ENCODE results near the gene BANF2. TPM values are rescaled to one million over a fixed set of nuclear protein-coding genes. Genes with fewer than 3 reads are reported as not detected.

BANF2 gene
- total and polyA plus RNA-seq, 2 of the 8 experiments (the other 6 are each of a cell fraction or from before 2014, with no cell fraction given): not detected

- FAIRE-seq: no peak
- Histone ChIP-seq H3K23me2 (ENCODE audit: low read depth, low read length) (no peaks in the 10 kb centered on the region), H3K9ac (replicated peaks in 1 of 4; ENCODE audit: extremely low read depth in 1 of 4, low read depth in 3 of 4, low read length in 3 of 4) (no peak overlapping the region), H2BK5ac (ENCODE audit: low read depth, low read length) (no peak overlapping the region), H2BK15ac (ENCODE audit: low read length) (no peak overlapping the region), H3K4me1 (replicated peaks in 1 of 4; ENCODE audit: control insufficient read depth in 3 of 4, insufficient read depth in 4 of 4, low read length in 3 of 4) (peaks cover 0 to 2% (median 0%) of the 10 kb centered on the region in 4 experiments; a peak in 2 of 7 replicates), H2BK12ac (ENCODE audit: low read depth, low read length) (no peak overlapping the region), H3K56ac (replicated peaks; ENCODE audit: insufficient read length, low read depth, low read length) (no peak overlapping the region), H3K27me3 (replicated peaks in 1 of 4; ENCODE audit: control insufficient read depth in 3 of 4, extremely low read depth in 1 of 4, insufficient read depth in 3 of 4, low read length in 3 of 4) (no peaks in the 10 kb centered on the region), H3K4me3 (ENCODE audit: extremely low read depth in 1 of 4, insufficient read depth in 2 of 4, low read depth in 3 of 4, low read length in 4 of 4) (no peak overlapping the region), H3K4me2 (ENCODE audit: insufficient read depth in 1 of 2, low read depth in 2 of 2, low read length in 2 of 2) (no peak overlapping the region), H3K14ac (ENCODE audit: insufficient read length) (no peak overlapping the region), H3K36me3 (ENCODE audit: control insufficient read depth in 2 of 4, insufficient read depth in 4 of 4, low read length in 3 of 4) (no peaks in the 10 kb centered on the region; a peak in 1 of 8 replicates), H4K20me1 (replicated peaks in 1 of 2; ENCODE audit: control insufficient read depth in 1 of 2, insufficient read depth in 2 of 2, low read length in 2 of 2) (peaks cover 6 to 17% of the 10 kb centered on the region in 2 experiments), H4K8ac (ENCODE audit: extremely low read depth, insufficient read depth, low read length) (no peak overlapping the region), H3K4ac (replicated peaks; ENCODE audit: insufficient read length, low read depth, low read length) (no peak overlapping the region), H2BK20ac (ENCODE audit: low read length) (no peak overlapping the region), H3K79me1 (ENCODE audit: low read depth, low read length) (peaks cover 16% of the 10 kb centered on the region), H4K91ac (replicated peaks; ENCODE audit: insufficient read length, low read length) (no peak overlapping the region), H3K9me3 (ENCODE audit: insufficient read depth in 2 of 2, low read depth in 1 of 2, low read length in 1 of 2) (no peaks in the 10 kb centered on the region), H3K27ac (ENCODE audit: low read depth, low read length) (no peak overlapping the region), H4K5ac (ENCODE audit: insufficient read length, low read depth, low read length) (no peak overlapping the region), H3K23ac (ENCODE audit: insufficient read length) (no peak overlapping the region), H2AK5ac (ENCODE audit: low read depth, low read length) (no peak overlapping the region), H2BK120ac (replicated peaks; ENCODE audit: low read depth, low read length) (no peak overlapping the region), H3K18ac (ENCODE audit: extremely low read depth, low read length) (no peak overlapping the region), H2AFZ (ENCODE audit: low read length) (no peak overlapping the region), H3K79me2 (ENCODE audit: control insufficient read depth in 1 of 2, insufficient read depth in 2 of 2, low read length in 2 of 2) (peaks cover 10 to 94% of the 10 kb centered on the region in 2 experiments; a peak in 3 of 4 replicates)
- 88% methylated on average over 1 of the region's 1 CpG; no CpG with 5 or more reads in 1 of the 2 experiments for WGBS, 2 experiments (ENCODE audit: extremely low coverage in 1 of 2, insufficient coverage in 1 of 2, insufficient read length in 1 of 2, insufficient replicate concordance in 2 of 2, low coverage in 1 of 2, low lambda C conversion rate in 2 of 2, missing lambda C conversion rate in 1 of 2)
- CTCF ChIA-PET (ENCODE audit: partially characterized antibody): interaction anchor here (1.0 kb wide), 1 partner anchor 18 kb away, joined by 3 read pairs; no protein-coding TSS in a partner anchor
- DNase-seq (ENCODE audit: low read depth in 1 of 2, low spot score in 2 of 2): no peak
- no peak for TF ChIP-seq SAP30 (IDR thresholded peaks at IDR 0.05; ENCODE audit: insufficient read depth, insufficient replicate concordance, low read length)
- POLR2A ChIA-PET (ENCODE audit: partially characterized antibody): no interaction called here
Observed at GRCh38 chr20:17671011-17671410, 28.8 kb upstream of the BANF2 start.
